Mucosa of gallbladder (tissue), 1 donor: ENCODE measurements around the gene PRR7. TPM values are rescaled to one million over a fixed set of nuclear protein-coding genes. Genes with fewer than 3 reads are reported as not detected.

ENCODE experiments used
- DNase-seq: peaks from one replicate; pipeline ENCODE4 v3.0.0-alpha.2; 2020; ENCODE audit warnings: low spot score
- total RNA-seq: library from RNA; stranded (reverse); gene quantifications from one replicate; pipeline ENCODE4 v1.2.1, GENCODE V29; 2021
- donor health status: DM: no; HTN: no; CAD: no.

Gene PRR7
- total RNA-seq, 1 donor from 2014 or later = 7.8 TPM

DNA sequence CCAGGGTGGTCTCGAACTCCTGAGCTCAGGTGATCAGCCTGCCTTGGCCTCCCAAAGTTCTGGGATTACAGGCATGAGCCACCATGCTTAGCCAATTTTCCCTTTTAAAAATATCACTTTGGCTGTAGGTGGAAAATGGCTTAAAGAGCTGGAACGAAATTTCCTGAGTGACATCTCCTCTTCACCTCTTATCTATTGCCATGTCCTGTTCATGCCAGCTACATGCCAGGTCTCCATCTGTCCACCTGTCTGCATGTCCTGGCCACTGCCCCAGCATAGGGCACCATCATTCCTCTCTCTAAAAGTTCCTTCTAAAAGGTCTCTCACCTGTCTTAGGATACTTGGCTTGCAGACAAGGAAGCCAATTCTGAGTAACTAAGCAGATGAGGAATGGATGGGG is 22.9 kb upstream of the PRR7 start:
- no peak for DNase-seq

DNA sequence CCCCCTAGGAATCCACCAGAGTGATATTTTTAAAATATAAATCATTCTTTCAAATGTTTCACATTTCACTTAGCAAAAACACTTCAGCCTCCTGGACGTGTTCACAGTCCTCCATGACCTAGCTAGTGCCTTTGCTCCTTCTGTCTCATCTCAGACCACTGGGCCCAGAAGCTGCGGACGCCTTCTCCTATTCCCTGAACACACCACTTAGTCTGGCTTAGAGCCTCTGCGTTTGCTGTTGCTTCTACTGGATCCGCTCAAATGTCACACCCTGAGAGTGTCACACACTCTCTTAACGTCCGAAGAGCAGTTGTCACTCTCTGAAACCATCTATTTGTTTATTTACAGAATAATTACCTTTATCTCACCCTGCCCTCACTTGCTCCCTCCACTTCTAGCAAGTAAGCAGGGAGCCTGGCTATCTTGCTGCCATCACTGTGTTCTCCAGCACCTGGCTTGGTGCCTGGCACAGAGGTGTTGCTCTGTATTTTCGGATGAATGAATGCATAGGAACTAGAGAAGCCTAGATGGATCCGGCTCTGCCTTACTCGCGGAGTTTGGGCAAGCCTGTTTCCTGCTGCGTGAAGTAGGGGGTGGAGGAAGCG is 21.3 kb upstream of the PRR7 start:
- no peak for DNase-seq

DNA sequence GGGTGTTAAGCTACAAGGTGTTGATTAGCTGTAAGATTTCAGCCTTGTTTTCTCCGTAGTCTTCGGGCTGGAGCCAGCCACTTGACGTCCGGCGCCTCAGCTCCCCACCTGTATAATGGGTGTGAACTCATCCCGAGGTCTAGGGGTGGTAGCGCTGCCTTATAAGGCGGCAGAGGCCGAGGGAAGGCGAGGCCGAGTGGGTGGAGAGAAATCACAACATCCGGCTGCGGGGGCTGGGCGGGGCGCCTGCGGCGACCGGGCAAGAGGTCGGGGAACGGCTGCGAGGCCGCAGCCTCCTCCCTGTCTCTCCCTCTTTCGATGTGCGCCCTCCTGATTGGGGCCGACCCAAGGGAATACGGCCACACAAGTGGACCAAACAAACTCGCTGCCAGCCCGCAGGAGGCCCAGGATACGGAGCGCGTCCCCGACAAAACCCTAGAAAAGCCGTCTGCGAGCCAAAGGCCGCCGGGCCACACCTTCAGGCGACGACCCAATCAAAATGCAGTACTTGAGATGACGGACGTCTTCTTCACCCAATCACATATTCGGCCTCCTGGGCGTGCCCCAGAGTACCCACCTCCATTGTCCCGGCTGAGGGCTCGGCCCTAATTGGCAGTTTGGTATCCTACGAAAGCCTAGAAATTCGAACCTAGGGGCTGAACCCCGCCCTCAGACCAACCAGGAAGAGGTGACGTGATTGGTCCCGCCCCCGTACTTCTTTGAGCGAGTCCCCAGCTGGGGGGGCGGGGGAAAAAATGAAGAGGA is 20.6 kb upstream of the PRR7 start:
- DNase-seq = peak; percentile 100

DNA sequence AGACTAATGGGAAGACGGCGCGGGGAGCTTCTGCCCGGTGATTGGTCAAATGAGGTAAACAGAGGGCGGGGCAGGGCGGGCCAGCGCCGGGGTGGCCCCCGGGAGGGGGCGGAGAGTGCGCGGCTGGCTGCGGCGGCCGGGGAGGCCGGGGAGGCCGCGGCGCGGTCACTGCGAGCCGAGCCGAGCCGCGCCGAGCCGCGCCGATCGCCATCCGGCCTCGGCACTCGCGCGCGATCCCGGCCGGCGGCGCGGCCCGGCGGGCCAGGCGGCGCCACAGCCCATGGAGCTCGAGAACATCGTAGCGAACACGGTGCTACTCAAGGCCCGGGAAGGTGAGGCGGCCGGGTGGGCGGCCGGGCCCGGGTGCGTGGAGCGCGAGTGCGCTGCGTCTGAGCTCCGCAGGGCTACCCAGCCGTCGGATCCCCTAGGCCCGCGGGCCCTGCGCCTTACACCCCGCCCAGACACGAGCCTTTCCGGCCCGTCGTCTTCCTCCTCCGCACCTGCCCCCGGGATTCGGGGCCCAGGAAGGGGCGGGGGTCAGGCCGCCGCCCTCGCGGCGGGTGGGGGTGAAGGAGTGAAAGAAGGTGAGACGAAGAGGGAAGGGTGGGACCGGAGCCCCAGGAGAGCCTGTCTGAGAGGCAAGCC is 19.9 kb upstream of the PRR7 start, which contains the start of gene GRK6:
Gene GRK6, plus strand, starts transcription at position 111 of the 645 bp plus-strand sequence. Its CDS starts 170 bp downstream, at position 281.
- DNase-seq = peak; percentile 36

DNA sequence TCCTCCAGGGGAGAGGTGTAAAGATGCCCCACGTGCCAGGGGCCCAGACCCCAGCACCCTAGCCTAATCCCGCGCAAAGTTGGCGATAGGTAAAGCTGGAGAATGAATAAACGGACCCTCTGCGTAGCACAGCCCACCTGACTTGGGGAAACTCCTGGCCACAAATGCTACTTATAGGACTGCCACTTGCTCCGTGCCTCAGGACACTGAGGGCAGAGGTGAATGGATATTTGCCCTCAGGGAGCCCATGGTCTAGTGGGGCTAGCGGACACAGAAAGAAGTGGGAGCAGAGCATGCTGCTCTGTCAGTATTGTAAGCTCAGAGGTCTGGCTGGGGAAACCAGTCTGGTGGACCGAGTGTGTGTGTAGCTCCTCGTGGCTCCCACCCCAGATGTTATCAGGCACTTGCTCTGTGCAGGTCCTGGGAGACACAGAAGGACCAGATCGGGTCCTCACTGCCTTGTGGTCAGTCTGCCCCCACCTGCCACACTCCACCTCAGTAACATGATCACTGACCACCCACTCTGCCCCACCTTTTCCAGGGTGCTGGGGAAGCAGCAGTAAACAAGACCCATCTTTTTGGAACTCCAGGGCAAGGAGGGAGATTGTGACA is 19.3 kb upstream of the PRR7 start:
- DNase-seq = no peak

DNA sequence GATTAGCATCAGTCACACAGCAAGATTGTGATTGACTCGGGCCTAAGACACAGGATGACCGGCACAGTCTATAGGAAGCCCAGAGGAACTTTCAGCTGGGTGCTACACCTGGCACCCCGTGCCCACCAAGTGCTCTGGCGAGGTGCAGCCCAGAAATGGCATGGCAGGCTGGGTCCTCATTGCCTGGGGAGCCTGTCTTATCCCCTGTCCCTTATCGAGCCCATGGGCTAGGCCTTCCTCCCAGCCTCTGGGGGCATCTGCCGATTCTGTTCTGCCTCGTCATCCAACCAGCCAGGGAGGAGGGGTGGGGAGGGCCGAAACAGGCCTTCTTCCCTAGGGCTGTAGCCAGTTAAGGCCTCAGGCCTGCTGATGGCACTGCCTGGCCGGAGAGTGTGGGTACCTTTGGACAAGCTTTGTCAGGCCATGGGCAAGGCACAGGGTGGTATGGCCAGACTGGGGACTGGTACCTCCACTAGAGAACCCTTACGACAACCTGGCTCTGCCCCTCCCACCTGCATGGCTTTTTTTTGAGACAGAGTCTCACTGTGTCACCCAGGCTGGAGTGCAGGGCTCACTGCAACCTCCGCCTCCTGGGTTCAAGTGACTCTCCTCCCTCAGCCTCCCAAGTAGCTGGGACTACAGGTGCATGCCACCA is 18.6 kb upstream of the PRR7 start:
- DNase-seq = no peak

DNA sequence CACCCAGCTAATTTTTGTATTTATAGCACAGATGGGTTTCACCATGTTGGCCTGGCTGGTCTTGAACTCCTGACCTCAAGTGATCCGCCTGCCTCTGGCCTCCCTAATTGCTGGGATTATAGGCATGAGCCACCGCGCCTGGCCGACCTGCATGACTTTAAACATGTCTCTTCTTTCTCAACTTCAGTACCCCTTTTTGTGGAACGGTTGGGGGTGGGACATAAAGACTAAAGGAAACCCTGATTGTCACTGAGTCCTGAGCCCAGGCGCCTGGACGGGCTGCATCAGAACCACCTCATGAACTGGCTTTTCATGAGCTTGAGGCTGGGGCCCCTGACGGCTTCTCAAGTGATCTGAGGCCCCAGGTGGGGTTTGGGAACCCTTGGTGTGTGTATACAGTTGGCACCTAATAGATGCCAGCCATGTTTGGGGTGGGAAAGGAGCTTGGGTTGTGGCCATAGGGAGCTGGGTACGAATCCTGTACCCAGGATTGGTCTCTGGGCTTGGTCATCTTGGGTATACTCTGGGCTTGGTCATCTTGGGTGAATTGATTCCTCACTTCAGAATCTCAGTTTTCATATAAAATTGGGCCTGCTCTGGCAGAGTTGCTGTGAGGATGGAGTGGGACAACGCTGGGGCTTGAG is 17.9 kb upstream of the PRR7 start:
- no peak for DNase-seq

DNA sequence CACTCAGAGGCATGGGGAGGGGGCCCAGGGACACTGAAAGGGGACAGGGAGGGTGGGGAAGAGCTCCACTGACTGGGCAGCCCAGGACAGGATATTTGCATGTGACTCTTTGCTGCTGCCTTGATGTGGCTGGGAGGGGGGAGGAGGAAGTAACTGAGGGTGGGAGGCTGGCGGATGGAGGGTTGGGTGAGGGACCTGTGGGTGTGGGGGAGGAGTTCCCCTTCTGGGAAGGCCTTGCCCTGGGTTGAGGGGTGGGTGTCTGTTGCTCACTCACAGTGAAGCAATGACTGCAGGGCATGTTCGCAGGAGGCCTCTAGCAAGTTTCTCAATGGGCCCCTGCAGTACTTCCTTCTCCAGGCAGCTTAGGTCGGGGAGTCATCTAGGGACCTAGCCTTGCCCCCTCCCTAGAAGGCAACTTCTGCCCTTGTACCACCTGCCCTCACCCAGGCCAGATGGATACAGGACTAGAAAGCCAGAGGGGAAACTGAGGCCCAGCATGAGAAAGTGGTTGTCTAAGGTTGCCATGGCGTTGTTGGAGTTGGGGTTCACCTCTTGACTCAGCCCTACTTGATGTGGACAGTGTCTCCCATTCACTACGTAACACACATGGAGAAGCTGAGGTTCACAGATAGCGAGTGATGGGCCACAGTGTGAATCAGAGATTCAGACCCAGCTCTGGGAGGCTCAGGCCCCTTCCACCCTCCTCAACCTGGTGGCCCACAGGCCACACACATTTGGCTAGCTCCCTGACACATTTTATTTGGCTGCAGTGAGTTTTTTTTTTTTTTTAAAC is 17.2 kb upstream of the PRR7 start:
- peak; percentile 44 for DNase-seq

DNA sequence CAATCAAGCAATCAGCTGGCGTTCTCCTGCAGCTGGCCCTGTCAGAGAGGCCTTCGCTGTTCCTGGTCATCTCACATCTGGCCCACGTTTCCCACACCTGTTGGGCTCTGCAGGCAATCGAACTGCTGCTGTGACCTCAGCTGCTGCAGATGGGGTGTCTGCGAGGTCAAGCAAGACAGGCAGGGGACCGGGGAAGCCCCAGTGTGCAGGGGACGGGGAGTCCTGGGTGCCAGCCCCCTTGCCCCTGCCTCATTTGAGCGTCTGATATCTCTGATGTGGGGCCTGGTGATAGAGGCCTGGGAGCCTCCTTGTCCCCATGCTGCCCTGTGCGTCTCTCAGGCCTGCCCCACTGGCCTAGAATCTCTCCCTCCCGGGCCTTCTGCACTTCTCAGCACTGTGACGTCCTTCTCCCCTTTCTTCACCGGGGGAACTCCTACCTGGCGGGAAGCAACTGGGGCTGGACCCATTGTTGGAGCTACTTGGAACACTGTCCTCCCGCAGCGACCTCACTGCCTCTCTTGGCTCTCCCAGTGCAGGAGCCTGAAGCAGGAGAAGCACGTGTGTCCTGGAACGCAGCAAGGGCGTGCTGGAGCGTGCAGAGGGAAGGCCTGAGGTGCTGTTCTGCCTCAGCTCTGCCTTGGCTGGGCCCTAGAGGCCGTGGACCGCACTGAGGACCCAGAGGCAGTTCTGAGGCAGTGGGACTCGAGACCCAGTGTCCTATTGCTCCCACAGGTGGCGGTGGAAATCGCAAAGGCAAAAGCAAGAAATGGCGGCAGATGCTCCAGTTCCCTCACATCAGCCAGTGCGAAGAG is 16.3 kb upstream of the PRR7 start:
- no peak for DNase-seq

DNA sequence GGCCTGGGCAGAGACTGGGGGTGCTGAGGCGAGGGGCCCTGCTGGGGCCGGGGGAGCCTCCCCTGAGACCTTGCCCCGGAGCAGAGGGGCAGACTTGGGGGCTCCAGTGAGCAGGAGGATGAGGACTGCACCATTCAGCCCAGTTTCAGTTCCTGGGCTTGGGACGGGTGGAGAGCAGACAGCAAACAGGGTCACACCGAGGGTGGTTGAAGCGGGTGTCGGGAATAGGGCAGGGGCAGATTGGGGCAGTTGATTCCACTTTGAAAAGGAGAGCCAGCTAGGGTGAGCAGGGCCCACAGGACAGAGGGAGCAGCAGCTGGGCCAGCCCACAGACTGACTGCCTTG is 15.7 kb upstream of the PRR7 start:
- no peak for DNase-seq

DNA sequence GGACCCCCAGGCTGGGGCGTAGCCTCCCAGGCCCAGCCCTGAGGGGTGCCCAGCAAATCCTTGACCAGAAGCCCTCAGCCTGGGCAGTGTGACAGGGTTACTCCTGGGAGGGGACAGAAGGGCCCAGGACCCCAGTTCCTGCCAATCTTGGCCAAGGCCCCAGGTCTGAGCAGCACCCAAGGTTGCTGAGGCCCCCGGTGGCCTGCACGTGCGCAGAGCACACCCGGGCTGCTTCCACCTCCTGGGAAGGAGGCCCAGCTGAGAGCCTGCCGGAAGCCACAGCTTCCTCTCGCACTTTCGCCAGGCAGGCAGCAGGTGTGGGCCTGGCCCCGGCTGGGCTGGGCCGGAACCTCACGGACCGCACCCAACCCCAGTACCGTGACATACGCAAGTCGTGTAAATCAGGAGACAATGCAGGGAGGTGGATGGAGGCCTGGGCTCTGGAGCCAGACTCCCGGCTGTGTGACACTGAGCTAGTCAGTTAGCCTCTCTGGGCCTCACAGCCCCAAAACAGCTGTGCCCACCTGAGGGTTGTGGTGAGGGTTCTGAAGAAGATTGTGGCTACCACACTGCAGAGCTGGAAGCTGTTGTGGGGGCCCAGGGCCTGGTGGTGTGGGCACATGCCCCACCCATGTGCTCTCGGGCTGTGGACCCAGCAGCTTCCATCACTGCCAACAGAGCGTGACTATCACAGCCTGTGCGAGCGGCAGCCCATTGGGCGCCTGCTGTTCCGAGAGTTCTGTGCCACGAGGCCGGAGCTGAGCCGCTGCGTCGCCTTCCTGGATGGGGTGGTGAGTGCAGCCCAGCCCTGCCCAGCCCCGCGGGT is 15.1 kb upstream of the PRR7 start:
- DNase-seq = no peak

DNA sequence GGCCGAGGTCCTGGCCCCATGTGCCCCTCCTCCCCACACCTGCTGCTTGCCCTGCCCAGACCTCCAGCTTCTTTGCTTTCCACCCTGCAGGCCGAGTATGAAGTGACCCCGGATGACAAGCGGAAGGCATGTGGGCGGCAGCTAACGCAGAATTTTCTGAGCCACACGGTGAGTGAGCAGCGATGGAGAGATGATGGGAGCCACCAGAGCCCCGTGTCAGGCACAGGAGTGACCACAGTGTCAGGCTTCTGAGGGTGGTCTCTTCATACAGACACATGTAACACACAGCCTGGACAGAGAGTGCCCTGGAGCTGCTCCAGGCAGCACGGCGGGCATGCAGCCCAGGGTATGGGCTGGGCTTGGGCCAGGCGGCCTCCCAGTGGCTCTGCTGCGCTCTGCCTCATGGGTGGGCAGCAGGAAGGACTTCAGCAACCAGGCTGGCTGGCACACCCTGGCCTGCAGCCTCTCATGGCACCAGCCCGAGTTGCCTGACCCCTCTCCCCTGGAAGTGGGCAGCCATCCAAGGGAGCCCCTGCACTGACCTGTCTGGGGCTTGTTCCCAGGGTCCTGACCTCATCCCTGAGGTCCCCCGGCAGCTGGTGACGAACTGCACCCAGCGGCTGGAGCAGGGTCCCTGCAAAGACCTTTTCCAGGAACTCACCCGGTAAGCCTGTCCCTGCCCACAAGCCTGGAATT is 14.3 kb upstream of the PRR7 start:
- DNase-seq = no peak

DNA sequence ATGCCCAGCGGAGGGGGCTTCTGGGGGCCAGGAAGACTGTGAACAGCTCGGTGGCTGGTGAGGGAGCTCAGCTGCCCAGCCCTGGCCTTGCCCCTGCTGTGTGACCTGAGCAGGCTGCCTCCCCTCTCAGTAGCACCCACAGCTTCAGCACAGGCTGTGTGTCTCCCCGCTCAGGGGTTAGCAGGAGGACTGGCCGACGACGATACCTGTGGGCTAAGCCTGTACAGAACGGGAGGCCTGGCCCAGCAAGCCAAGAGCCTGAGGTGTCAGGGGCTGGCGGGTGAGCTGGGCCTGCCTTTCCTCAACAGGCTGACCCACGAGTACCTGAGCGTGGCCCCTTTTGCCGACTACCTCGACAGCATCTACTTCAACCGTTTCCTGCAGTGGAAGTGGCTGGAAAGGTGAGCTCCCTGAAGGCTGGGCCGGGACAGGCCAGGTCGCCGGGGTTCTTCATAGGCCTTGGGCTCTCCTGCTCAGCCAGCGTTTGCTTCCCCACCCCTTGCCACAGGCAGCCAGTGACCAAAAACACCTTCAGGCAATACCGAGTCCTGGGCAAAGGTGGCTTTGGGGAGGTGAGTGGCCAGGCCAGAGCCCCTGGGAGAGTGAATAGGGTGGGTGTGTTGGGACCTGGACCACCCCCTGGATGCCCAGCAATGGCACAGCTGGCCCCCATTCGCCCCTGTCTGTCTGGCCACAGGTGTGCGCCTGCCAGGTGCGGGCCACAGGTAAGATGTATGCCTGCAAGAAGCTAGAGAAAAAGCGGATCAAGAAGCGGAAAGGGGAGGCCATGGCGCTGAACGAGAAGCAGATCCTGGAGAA is 13.6 kb upstream of the PRR7 start:
- no peak for DNase-seq

DNA sequence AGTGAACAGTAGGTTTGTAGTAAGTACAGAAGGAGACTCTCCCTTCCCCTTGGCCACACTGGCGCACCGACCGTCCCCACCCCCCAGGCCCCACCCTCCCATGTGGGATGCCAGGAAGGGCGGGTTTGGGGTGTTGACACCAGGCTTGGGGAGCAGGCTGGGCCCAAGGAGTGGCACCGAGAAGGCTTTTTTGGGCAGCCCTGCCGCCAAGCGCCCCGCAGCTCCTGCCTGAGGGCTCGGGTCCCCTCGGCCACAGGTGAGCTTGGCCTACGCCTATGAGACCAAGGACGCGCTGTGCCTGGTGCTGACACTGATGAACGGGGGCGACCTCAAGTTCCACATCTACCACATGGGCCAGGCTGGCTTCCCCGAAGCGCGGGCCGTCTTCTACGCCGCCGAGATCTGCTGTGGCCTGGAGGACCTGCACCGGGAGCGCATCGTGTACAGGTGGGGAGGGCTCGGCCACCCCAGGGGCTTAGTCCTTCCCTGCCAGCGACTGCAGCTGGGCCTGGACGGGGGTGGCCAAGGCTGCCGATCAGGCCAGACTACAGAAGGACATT is 12.9 kb upstream of the PRR7 start:
- DNase-seq = no peak

DNA sequence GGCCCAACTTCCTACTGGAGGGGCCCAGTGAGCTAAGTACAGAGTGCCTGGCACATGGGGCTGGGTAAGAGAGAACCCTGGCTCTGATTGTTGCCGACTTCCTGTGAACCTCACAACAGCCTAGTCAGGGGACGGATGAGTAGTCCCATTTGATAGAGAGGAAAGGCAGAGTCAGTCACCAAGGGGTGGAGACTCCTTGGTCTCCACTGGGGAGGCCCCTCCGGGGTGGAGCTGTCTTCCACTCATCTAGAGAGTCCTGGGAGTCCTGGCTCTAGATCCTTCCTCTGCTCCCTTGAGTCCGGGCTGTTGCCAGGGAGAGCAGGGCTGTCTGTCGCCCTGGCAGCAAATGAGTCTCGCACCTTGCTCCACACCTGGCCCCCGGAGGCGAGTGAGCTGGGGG is 12.2 kb upstream of the PRR7 start:
- DNase-seq = no peak

DNA sequence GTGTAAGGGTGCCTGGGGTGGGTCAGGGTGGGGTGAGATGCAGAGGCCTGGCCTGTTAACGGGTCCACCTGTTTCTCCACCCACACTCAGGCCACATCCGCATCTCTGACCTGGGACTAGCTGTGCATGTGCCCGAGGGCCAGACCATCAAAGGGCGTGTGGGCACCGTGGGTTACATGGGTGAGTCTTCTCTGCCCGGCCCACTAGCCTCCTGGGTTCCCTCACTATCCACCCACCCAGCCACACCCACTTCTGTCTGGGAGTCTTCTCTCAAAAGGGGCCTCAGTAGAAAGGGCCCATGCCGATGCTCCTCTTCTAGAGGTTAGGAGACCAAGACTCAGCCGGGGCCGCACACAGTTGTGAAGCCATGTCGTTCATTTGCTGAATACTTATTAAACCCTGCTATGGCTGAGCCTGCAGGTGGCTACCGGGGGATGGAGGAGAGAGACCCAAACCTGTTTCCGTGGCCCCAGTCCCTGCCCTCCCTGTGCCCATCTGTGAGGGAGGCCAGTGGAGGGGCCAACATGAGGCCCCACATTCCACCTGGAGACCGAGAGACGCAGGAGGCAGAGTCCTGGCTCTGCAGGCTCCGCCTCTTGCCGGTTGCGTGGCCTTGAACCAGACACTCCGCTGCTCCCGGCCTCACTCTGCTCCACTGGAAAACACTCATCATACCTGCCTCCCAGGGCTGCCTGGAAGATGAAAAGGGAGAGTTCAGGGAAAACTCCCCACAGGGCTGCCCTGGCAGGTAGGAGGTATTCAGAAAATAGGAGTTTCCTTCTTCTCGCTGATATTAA is 11.5 kb upstream of the PRR7 start:
- DNase-seq = no peak
